Small intestine (tissue), 7 donors: ENCODE measurements around the gene PEDS1. TPM values are rescaled to one million over a fixed set of nuclear protein-coding genes. Genes with fewer than 3 reads are reported as not detected.

ENCODE experiments used
- DNase-seq, 2 donors: peaks; one replicate each; pipeline versions ENCODE4 v3.0.0 to v3.0.0-alpha.2; 2013
- FAIRE-seq: peaks from 2 replicates; lab custom pipeline; 2012; peaks lifted over from hg19 to GRCh38; lab: Jason Lieb, UNC
- H3K27ac ChIP-seq, 3 donors: one replicate each; pipeline ENCODE4 v1.5.1; 2013; ENCODE audit warnings: low read length in 2 of 3, mild to moderate bottlenecking in 2 of 3, control low read depth in 1 of 3, inconsistent platforms in 1 of 3, low read depth in 1 of 3, moderate library complexity in 1 of 3
- H3K27me3 ChIP-seq, 3 donors: one replicate each; pipeline ENCODE4 v1.6.1; 2013; ENCODE audit warnings: low read length in 3 of 3, inconsistent platforms in 1 of 3; ENCODE audit not compliant: control insufficient read depth in 3 of 3, insufficient read depth in 3 of 3
- H3K36me3 ChIP-seq, 3 donors: one replicate each; pipeline ENCODE4 v1.6.1; 2013; ENCODE audit warnings: low read length in 3 of 3, inconsistent platforms in 1 of 3, low read depth in 1 of 3, mild to moderate bottlenecking in 1 of 3, moderate library complexity in 1 of 3; ENCODE audit not compliant: control insufficient read depth in 3 of 3, insufficient read depth in 2 of 3
- H3K4me1 ChIP-seq, 3 donors: one replicate each; pipeline ENCODE4 v1.6.1; 2013; ENCODE audit warnings: low read length in 2 of 3, inconsistent platforms in 1 of 3, low read depth in 1 of 3, mild to moderate bottlenecking in 1 of 3, moderate library complexity in 1 of 3; ENCODE audit not compliant: control insufficient read depth in 3 of 3, insufficient read depth in 2 of 3
- H3K4me3 ChIP-seq, 3 donors: one replicate each; pipeline ENCODE4 v1.5.1; 2013; ENCODE audit warnings: low read length in 3 of 3, control low read depth in 1 of 3, inconsistent platforms in 1 of 3, low read depth in 1 of 3, mild to moderate bottlenecking in 1 of 3, moderate library complexity in 1 of 3
- H3K9me3 ChIP-seq, 2 donors: one replicate each; pipeline ENCODE4 v1.6.1; 2013; ENCODE audit warnings: low read depth in 1 of 2, low read length in 1 of 2; ENCODE audit not compliant: control insufficient read depth in 2 of 2, insufficient read depth in 1 of 2
- WGBS, 3 donors: extraction: QIAGEN DNeasy Blood & Tissue Kit; methylation state at CpG; one replicate each; pipeline ENCODE4 v1.1.7; 2013; 5-methylcytosine and 5-hydroxymethylcytosine counted together
- polyA plus RNA-seq, 4 donors: library from polyadenylated mRNA; stranded (reverse) in 3 of 4; unstranded in 1 of 4; fragments of 200-250 nt in 3 of 4; fragments of 120-200 nt in 1 of 4; gene quantifications; one replicate each; pipeline versions ENCODE4 v1.2.1 to v1.2.3, GENCODE V29; 2013
- donor health status: healthy with polysubstance abuse.
- donor health status: control.
- donor health status: control.
- donor health status: Bipolar disorder and iron deficiency.
- donor health status: healthy.

PEDS1 gene
- polyA plus RNA-seq, 4 donors: 16.8 to 33.5 (median 19.4) TPM

GRCh38 chr20:50123418-50123817 lies 30.1 kb downstream of the PEDS1 start:
- H3K27ac ChIP-seq: no peak overlapping the region
- H3K4me3 ChIP-seq: no peak overlapping the region
- no peaks in the 10 kb centered on the region for H3K9me3 ChIP-seq
- DNase-seq: no peak
- H3K36me3 ChIP-seq: peaks cover 2 to 48% (median 12%) of the 10 kb centered on the region in 3 donors
- FAIRE-seq: no peak
- WGBS, 3 donors: 88 to 97% (median 96%) methylated on average over 7 of the region's 7 CpGs
- no peaks in the 10 kb centered on the region for H3K27me3 ChIP-seq
- peaks cover 0 to 17% (median 0%) of the 10 kb centered on the region in 3 donors for H3K4me1 ChIP-seq

DNA sequence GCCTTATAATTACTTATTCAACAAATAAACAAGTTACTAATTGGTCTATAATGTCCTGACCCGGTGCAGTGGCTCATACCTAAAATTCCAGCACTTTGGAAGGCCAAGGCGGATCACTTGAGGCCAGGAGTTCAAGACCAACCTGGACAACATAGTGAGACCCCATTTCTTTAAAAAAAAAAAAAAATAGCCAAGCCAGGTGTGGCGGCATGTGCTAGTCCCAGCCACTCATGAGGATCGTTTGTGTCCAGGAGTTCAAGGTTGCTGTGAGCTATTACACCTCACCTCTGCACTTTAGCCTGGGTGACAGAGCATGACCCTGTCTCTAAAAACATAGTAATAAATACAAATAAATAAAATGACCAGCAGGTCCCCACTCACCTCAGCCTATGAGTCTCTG lies 30.8 kb downstream of the PEDS1 start:
- Histone ChIP-seq H3K36me3 (peaks cover 2 to 42% (median 8%) of the 10 kb centered on the region in 3 donors), H3K9me3 (no peaks in the 10 kb centered on the region), H3K4me1 (peaks cover 0 to 17% (median 0%) of the 10 kb centered on the region in 3 donors), H3K27ac (no peak overlapping the region), H3K4me3 (no peak overlapping the region), H3K27me3 (no peaks in the 10 kb centered on the region)
- DNase-seq (no peak), FAIRE-seq (no peak)
- 77 to 80% (median 79%) methylated on average over 4 of the region's 4 CpGs for WGBS, 3 donors

DNA sequence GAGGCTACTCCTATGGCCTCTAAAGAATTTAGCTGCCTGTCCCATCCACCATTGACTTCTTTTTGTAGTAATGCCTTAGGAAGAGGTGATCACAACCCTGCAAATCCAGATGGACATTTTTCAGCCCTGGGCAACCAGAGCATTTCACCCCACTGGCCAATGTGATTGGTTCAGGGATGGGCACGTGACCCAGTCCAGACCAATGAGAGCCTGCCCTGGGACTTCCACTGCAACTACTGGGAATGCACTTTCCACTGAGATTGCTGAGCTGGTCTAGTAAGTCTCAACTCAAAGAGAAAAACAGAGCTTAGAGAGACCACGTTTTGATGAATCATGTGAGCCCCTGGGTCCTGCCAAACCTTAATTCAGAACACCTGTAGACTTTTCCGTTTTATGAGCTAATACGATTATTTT lies 31.7 kb downstream of the PEDS1 start:
- Histone ChIP-seq H3K27ac (no peak overlapping the region), H3K9me3 (no peaks in the 10 kb centered on the region), H3K27me3 (no peaks in the 10 kb centered on the region), H3K4me3 (no peak overlapping the region), H3K4me1 (peaks cover 0 to 14% (median 0%) of the 10 kb centered on the region in 3 donors), H3K36me3 (peaks cover 2 to 34% (median 4%) of the 10 kb centered on the region in 3 donors)
- DNase-seq: no peak
- 86 to 92% (median 89%) methylated on average over 4 of the region's 4 CpGs for WGBS, 3 donors
- no peak for FAIRE-seq

- FAIRE-seq: no peak
- 24 to 41% (median 38%) methylated on average over 9 of the region's 9 CpGs for WGBS, 3 donors
Observed at GRCh38 chr20:50120935-50121693, 32.4 kb downstream of the PEDS1 start.

GRCh38 chr20:50118203-50118602 lies 35.3 kb downstream of the PEDS1 start:
- H3K9me3 ChIP-seq: no peaks in the 10 kb centered on the region
- 65 to 84% (median 69%) methylated on average over 2 of the region's 2 CpGs for WGBS, 3 donors
- no peak overlapping the region for H3K27ac ChIP-seq
- H3K36me3 ChIP-seq: peaks cover 0 to 2% (median 0%) of the 10 kb centered on the region in 3 donors
- peaks cover 3 to 24% (median 5%) of the 10 kb centered on the region in 3 donors for H3K4me1 ChIP-seq
- H3K4me3 ChIP-seq: no peak overlapping the region
- DNase-seq (no peak), FAIRE-seq (no peak)
- no peaks in the 10 kb centered on the region for H3K27me3 ChIP-seq

More at GRCh38 chr20:50120935-50121693, 32.4 kb downstream of the PEDS1 start:
- Histone ChIP-seq H3K27ac (no peak overlapping the region), H3K9me3 (no peaks in the 10 kb centered on the region), H3K4me1 (peaks cover 0 to 10% (median 2%) of the 10 kb centered on the region in 3 donors), H3K27me3 (no peaks in the 10 kb centered on the region), H3K4me3 (no peak overlapping the region), H3K36me3 (peaks cover 2 to 28% (median 4%) of the 10 kb centered on the region in 3 donors)
- peak; percentile 72 to 79 for DNase-seq

- no peak for DNase-seq
- FAIRE-seq: no peak
- Histone ChIP-seq H3K4me1 (peaks cover 9 to 29% (median 10%) of the 10 kb centered on the region in 3 donors), H3K9me3 (no peaks in the 10 kb centered on the region), H3K36me3 (no peaks in the 10 kb centered on the region), H3K4me3 (peak overlapping the region in 1 of 3 donors; percentile 16), H3K27ac (peak overlapping the region in 2 of 3 donors; percentile 33 to 35), H3K27me3 (no peaks in the 10 kb centered on the region)
- WGBS, 3 donors: 84 to 89% (median 85%) methylated on average over 19 of the region's 19 CpGs
Observed at GRCh38 chr20:50116368-50116999, 37.0 kb downstream of the PEDS1 start.

DNA sequence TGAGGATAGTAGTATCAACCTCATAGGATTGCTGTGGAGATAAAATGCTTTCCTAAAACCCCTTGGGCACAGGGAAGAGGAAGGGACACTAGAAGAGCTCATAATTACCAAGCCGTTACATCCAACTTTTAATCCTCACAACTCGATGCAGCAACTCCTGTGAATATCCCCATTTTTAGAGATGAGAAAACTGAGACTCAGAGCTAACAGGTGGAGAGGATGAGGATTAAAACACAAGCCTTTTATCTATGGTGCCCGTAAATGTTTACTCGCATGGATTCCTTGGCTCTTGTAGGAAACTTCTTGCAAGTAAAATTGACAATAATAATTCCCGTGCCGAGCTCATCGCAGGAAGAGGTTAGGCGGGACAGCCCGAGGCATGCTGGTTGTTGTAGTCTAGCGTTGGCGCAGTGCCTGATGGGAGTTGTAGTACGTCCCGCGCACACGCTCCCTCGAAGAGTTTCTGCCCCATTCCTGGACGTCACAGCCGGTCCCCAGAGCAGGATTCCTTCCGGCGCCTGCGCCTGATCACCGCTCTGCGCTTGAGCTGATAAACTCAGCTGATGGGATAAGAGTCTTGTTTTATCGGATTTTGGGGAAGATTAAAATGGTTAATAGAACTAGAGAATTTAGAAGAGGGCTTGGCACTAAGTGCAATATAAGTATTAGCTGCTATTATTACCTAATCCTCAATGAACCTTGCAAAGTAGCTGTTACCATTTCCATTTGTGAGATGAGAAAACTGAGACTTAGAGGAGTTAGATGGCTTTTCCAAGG lies 37.7 kb downstream of the PEDS1 start:
- H3K27ac ChIP-seq: peak overlapping the region in 2 of 3 donors; percentile 33 to 35

GRCh38 chr20:50115041-50115512 lies 38.4 kb downstream of the PEDS1 start:
- peak overlapping the region in 1 of 3 donors; percentile 26 for H3K27ac ChIP-seq
- DNase-seq (no peak), FAIRE-seq (no peak)
- no peaks in the 10 kb centered on the region for H3K9me3 ChIP-seq
- H3K27me3 ChIP-seq: no peaks in the 10 kb centered on the region
- H3K36me3 ChIP-seq: peaks cover 0 to 3% (median 0%) of the 10 kb centered on the region in 3 donors
- peaks cover 21 to 38% (median 24%) of the 10 kb centered on the region in 3 donors for H3K4me1 ChIP-seq
- H3K4me3 ChIP-seq: peak overlapping the region in 2 of 3 donors; percentile 45 to 52
- WGBS, 3 donors: 49 to 63% (median 58%) methylated on average over 6 of the region's 6 CpGs

More for the DNA sequence above, 37.7 kb downstream of the PEDS1 start:
- DNase-seq (peak; percentile 97 to 98), FAIRE-seq (no peak)
- 0 to 1% (median 0%) methylated on average over 24 of the region's 24 CpGs for WGBS, 3 donors
- Histone ChIP-seq H3K4me1 (peaks cover 15 to 31% (median 17%) of the 10 kb centered on the region in 3 donors), H3K27me3 (no peaks in the 10 kb centered on the region), H3K9me3 (no peaks in the 10 kb centered on the region), H3K36me3 (peaks cover 0 to 3% (median 0%) of the 10 kb centered on the region in 3 donors), H3K4me3 (peak overlapping the region; percentile 28 to 52 (median 45))
